Activated naive CD8-positive, alpha-beta T cell treated with anti-CD3 and anti-CD28 coated beads, Interleukin-2, amount 10 ng/mL, durations not matched to agents 7 days and 5 days (primary cell): ENCODE data around the gene SOCS4. TPM values are rescaled to one million over a fixed set of nuclear protein-coding genes. Genes with fewer than 3 reads are reported as not detected.

ENCODE experiments used
- total RNA-seq, 2 experiments: library from RNA; stranded (reverse); gene quantifications; one replicate each; pipeline ENCODE4 v1.2.3, GENCODE V29; 2021

Gene SOCS4
- total RNA-seq, 2 experiments from 2014 or later: 25.8 to 31.6 TPM

Other genes starting within 250 kb of the SOCS4 start
- 10 to 100 TPM; 46.4 to 47.3 TPM for gene GCH1, start 124.4 kb upstream of the SOCS4 start, total RNA-seq
- gene WDHD1, start 137 bp upstream of the SOCS4 start, total RNA-seq: 10 to 100 TPM; 35.1 to 37.9 TPM
- 10 to 100 TPM; 87.1 to 87.3 TPM for gene MAPK1IP1L, start 24.4 kb downstream of the SOCS4 start, total RNA-seq
- 100 to 1,000 TPM; 115 to 119 TPM for gene LGALS3, start 102.0 kb downstream of the SOCS4 start, total RNA-seq
- gene DLGAP5, start 164.3 kb downstream of the SOCS4 start, total RNA-seq: 10 to 100 TPM; 79.7 to 84.8 TPM
- 10 to 100 TPM; 26.1 to 27.0 TPM for gene FBXO34, start 244.2 kb downstream of the SOCS4 start, total RNA-seq